H1 (cell line): Measurements from ENCODE around the gene CHCHD3. TPM values are rescaled to one million over a fixed set of nuclear protein-coding genes. Genes with fewer than 3 reads are reported as not detected.

Experiments
- CTCF ChIA-PET: fragments of 300-600 bp; sonication (Branson Sonifier 250); formaldehyde crosslinking; loops from one replicate; lab custom pipeline; 2021; ENCODE audit not compliant: partially characterized antibody; lab: Charles Lee
- POLR2A ChIA-PET: fragments of 300-600 bp; sonication (Branson Sonifier 250); formaldehyde crosslinking; loops from one replicate; lab custom pipeline; 2021; ENCODE audit warnings: inconsistent platforms; ENCODE audit not compliant: partially characterized antibody; lab: Charles Lee
- DNase-seq, 2 experiments: peaks; one replicate each; pipeline versions ENCODE4 v3.0.0 to v3.0.0-alpha.2; 2010 to 2022; ENCODE audit warnings: low spot score in 2 of 2, low read depth in 1 of 2, mixed read lengths in 1 of 2
- FAIRE-seq: peaks from 2 replicates; lab custom pipeline; 2011; peaks lifted over from hg19 to GRCh38; lab: Jason Lieb, UNC
- H2AFZ ChIP-seq: 2 replicates; pipeline ENCODE4 v1.8.1; 2012; ENCODE audit warnings: low read length, inconsistent platforms
- H2AK5ac ChIP-seq: 2 replicates; pipeline ENCODE4 v1.6.1; 2013; ENCODE audit warnings: low read depth, low read length
- H2BK120ac ChIP-seq: replicated peaks from 2 replicates; pipeline ENCODE3; 2013; ENCODE audit warnings: low read depth, low read length, inconsistent platforms
- H2BK12ac ChIP-seq: 2 replicates; pipeline ENCODE4 v1.6.1; 2013; ENCODE audit warnings: low read depth, low read length
- H2BK15ac ChIP-seq: 2 replicates; pipeline ENCODE4 v1.6.1; 2013; ENCODE audit warnings: low read length
- H2BK20ac ChIP-seq: 2 replicates; pipeline ENCODE4 v1.6.1; 2013; ENCODE audit warnings: low read length
- H2BK5ac ChIP-seq: 2 replicates; pipeline ENCODE4 v1.6.1; 2013; ENCODE audit warnings: low read depth, low read length
- H3K14ac ChIP-seq: 2 replicates; pipeline ENCODE4 v1.6.1; 2013; ENCODE audit warnings: inconsistent platforms; ENCODE audit not compliant: insufficient read length
- H3K18ac ChIP-seq: 2 replicates; pipeline ENCODE4 v1.6.1; 2013; ENCODE audit warnings: low read length; ENCODE audit errors: extremely low read depth
- H3K23ac ChIP-seq: 2 replicates; pipeline ENCODE4 v1.6.1; 2013; ENCODE audit warnings: inconsistent platforms; ENCODE audit not compliant: insufficient read length
- H3K23me2 ChIP-seq: 2 replicates; pipeline ENCODE4 v1.6.1; 2013; ENCODE audit warnings: low read depth, low read length
- H3K27ac ChIP-seq: 2 replicates; pipeline ENCODE4 v1.6.1; 2011; ENCODE audit warnings: low read depth, low read length, inconsistent platforms
- H3K27me3 ChIP-seq, 4 experiments: replicated peaks in 1 of 4; 1 replicate in 1 of 4; 2 replicates in 3 of 4; pipeline versions ENCODE4 v1.6.1 to v1.8.1; 2011 to 2013; ENCODE audit warnings: low read length in 3 of 4, mild to moderate bottlenecking in 3 of 4, inconsistent platforms in 2 of 4, mixed read lengths in 2 of 4, moderate library complexity in 1 of 4; ENCODE audit not compliant: control insufficient read depth in 3 of 4, insufficient read depth in 3 of 4; ENCODE audit errors: extremely low read depth in 1 of 4
- H3K36me3 ChIP-seq, 4 experiments: 2 replicates each; pipeline versions ENCODE4 v1.6.1 to v1.8.1; 2011 to 2013; ENCODE audit warnings: mild to moderate bottlenecking in 4 of 4, low read length in 3 of 4, moderate library complexity in 2 of 4, control low read depth in 1 of 4, inconsistent platforms in 1 of 4; ENCODE audit not compliant: insufficient read depth in 4 of 4, control insufficient read depth in 2 of 4
- H3K4ac ChIP-seq: replicated peaks from 2 replicates; pipeline ENCODE3; 2013; ENCODE audit warnings: low read length, low read depth, mixed read lengths, inconsistent platforms; ENCODE audit not compliant: insufficient read length
- H3K4me1 ChIP-seq, 4 experiments: replicated peaks in 1 of 4; 1 replicate in 1 of 4; 2 replicates in 3 of 4; pipeline versions ENCODE4 v1.6.1 to v1.8.1; 2011 to 2013; ENCODE audit warnings: low read length in 3 of 4, inconsistent platforms in 2 of 4, mixed read lengths in 1 of 4; ENCODE audit not compliant: insufficient read depth in 4 of 4, control insufficient read depth in 3 of 4
- H3K4me2 ChIP-seq, 2 experiments: 2 replicates each; pipeline versions ENCODE4 v1.6.1 to v1.8.1; 2011 to 2013; ENCODE audit warnings: low read depth in 2 of 2, low read length in 2 of 2, control low read depth in 1 of 2, inconsistent platforms in 1 of 2, mild to moderate bottlenecking in 1 of 2; ENCODE audit not compliant: insufficient read depth in 1 of 2
- H3K4me3 ChIP-seq, 4 experiments: fragments of 200-600, 300-600 bp in 1 of 4; sonication (generic), shearing (Covaris generic), sonication (Bioruptor Twin) in 1 of 4; 2 replicates each; pipeline versions ENCODE4 v1.5.1 to v1.8.1; 2011 to 2016; ENCODE audit warnings: low read length in 4 of 4, low read depth in 3 of 4, control low read depth in 2 of 4, inconsistent platforms in 2 of 4, mild to moderate bottlenecking in 2 of 4, mixed read lengths in 1 of 4, moderate library complexity in 1 of 4; ENCODE audit not compliant: insufficient read depth in 2 of 4; ENCODE audit errors: extremely low read depth in 1 of 4
- H3K56ac ChIP-seq: replicated peaks from 2 replicates; pipeline ENCODE3; 2013; ENCODE audit warnings: low read depth, mild to moderate bottlenecking, mixed read lengths, low read length, inconsistent platforms; ENCODE audit not compliant: insufficient read length
- H3K79me1 ChIP-seq: 2 replicates; pipeline ENCODE4 v1.6.1; 2013; ENCODE audit warnings: low read depth, low read length, control low read depth
- H3K79me2 ChIP-seq, 2 experiments: 2 replicates each; pipeline versions ENCODE4 v1.6.1 to v1.8.1; 2012 to 2013; ENCODE audit warnings: low read length in 2 of 2, mild to moderate bottlenecking in 2 of 2, inconsistent platforms in 1 of 2; ENCODE audit not compliant: insufficient read depth in 2 of 2, control insufficient read depth in 1 of 2
- H3K9ac ChIP-seq, 4 experiments: replicated peaks in 1 of 4; 1 replicate in 1 of 4; 2 replicates in 3 of 4; pipeline versions ENCODE4 v1.6.1 to v1.8.1; 2011 to 2013; ENCODE audit warnings: low read depth in 3 of 4, low read length in 3 of 4, control low read depth in 2 of 4, mild to moderate bottlenecking in 2 of 4, moderate library complexity in 2 of 4, inconsistent platforms in 1 of 4; ENCODE audit errors: extremely low read depth in 1 of 4
- H3K9me3 ChIP-seq, 2 experiments: 2 replicates each; pipeline versions ENCODE4 v1.6.1 to v1.8.1; 2012 to 2013; ENCODE audit warnings: mild to moderate bottlenecking in 2 of 2, moderate library complexity in 2 of 2, control low read depth in 1 of 2, inconsistent platforms in 1 of 2, low read depth in 1 of 2, low read length in 1 of 2, mixed read lengths in 1 of 2; ENCODE audit not compliant: insufficient read depth in 2 of 2
- H4K20me1 ChIP-seq, 2 experiments: replicated peaks in 1 of 2; 2 replicates each; pipeline versions ENCODE3 to v1.8.1; 2011 to 2013; ENCODE audit warnings: inconsistent platforms in 2 of 2, low read length in 2 of 2, mild to moderate bottlenecking in 1 of 2; ENCODE audit not compliant: insufficient read depth in 2 of 2, control insufficient read depth in 1 of 2
- H4K5ac ChIP-seq: 2 replicates; pipeline ENCODE4 v1.6.1; 2013; ENCODE audit warnings: low read length, low read depth, mixed read lengths, inconsistent platforms; ENCODE audit not compliant: insufficient read length
- H4K8ac ChIP-seq: 2 replicates; pipeline ENCODE4 v1.8.0; 2013; ENCODE audit warnings: mild to moderate bottlenecking, moderate library complexity, low read length, inconsistent platforms; ENCODE audit not compliant: insufficient read depth; ENCODE audit errors: extremely low read depth
- H4K91ac ChIP-seq: replicated peaks from 2 replicates; pipeline ENCODE3; 2013; ENCODE audit warnings: low read length, mixed read lengths, inconsistent platforms; ENCODE audit not compliant: insufficient read length
- ATF3 ChIP-seq: IDR thresholded peaks from 2 replicates; pipeline ENCODE4 v1.6.1; 2011; ENCODE audit warnings: low read depth, mild to moderate bottlenecking, low read length; ENCODE audit not compliant: insufficient read depth
- CHD1 ChIP-seq: IDR thresholded peaks from 2 replicates; pipeline ENCODE4 v1.6.1; 2012; ENCODE audit warnings: low read depth, low read length, improper control_type of control experiment
- CREB1 ChIP-seq: IDR thresholded peaks from 2 replicates; pipeline ENCODE4 v1.6.1; 2012; ENCODE audit warnings: inconsistent platforms
- KDM4A ChIP-seq: IDR thresholded peaks from one replicate; pipeline ENCODE4 v1.7.1; 2012; ENCODE audit warnings: low read depth, mild to moderate bottlenecking, moderate library complexity, low read length, inconsistent platforms; ENCODE audit not compliant: severe bottlenecking
- POLR2AphosphoS5 ChIP-seq: IDR thresholded peaks from 2 replicates; pipeline ENCODE4 v1.6.1; 2011; ENCODE audit warnings: low read depth, low read length
- POU5F1 ChIP-seq: IDR thresholded peaks from 2 replicates; pipeline ENCODE4 v1.6.1; 2011; ENCODE audit warnings: low read depth, mild to moderate bottlenecking, low read length, moderate library complexity
- RNF2 ChIP-seq: fragments of 200-900, 300-1000 bp; sonication (generic); IDR thresholded peaks from 2 replicates; pipeline ENCODE4 v1.7.1; 2016; ENCODE audit warnings: borderline replicate concordance, low read depth, mild to moderate bottlenecking, antibody characterized with exemption, low read length; ENCODE audit not compliant: poor library complexity, severe bottlenecking; ENCODE audit errors: missing control alignments
- RXRA ChIP-seq: IDR thresholded peaks from 2 replicates; pipeline ENCODE4 v1.6.1; 2011; ENCODE audit warnings: low read depth, mild to moderate bottlenecking, low read length, moderate library complexity; ENCODE audit not compliant: insufficient read depth
- SIN3A ChIP-seq, 2 experiments: IDR thresholded peaks in 1 of 2; conservative IDR thresholded peaks in 1 of 2; 2 replicates each; pipeline ENCODE4 v1.6.1; 2011 to 2012; ENCODE audit warnings: low read length in 2 of 2, improper control_type of control experiment in 1 of 2, low read depth in 1 of 2, mild to moderate bottlenecking in 1 of 2
- SIX5 ChIP-seq: IDR thresholded peaks from 2 replicates; pipeline ENCODE4 v1.6.1; 2011; ENCODE audit warnings: mild to moderate bottlenecking, low read depth, low read length
- SP4 ChIP-seq: IDR thresholded peaks from 2 replicates; pipeline ENCODE4 v1.6.1; 2012; ENCODE audit warnings: low read length, inconsistent platforms
- polyA plus RNA-seq, 7 experiments: library from polyadenylated mRNA; depleted of rRNA in 3 of 7; stranded (reverse) in 5 of 7; unstranded in 2 of 7; fragments of >200 nt in 5 of 7; fragments of 200-250 nt in 2 of 7; gene quantifications; 1 replicate in 5 of 7; 2 replicates in 1 of 7; 4 replicates in 1 of 7; pipeline versions ENCODE4 v1.2.1 to v1.2.3, GENCODE V29; 2011 to 2013; ENCODE audit warnings: missing spikeins in 2 of 7, mixed read lengths in 2 of 7
- total RNA-seq: library from RNA; stranded (reverse); fragmentation: NEBNext Ultra II Directional; extraction: Animal tissue kit (Norgen Biotek cat#: 25700); gene quantifications from 2 replicates; pipeline ENCODE4 v1.2.1, GENCODE V29; 2021

CHCHD3 gene
- total and polyA plus RNA-seq, 2 of the 8 experiments (the other 6 are each of a cell fraction or from before 2014, with no cell fraction given) = 42.9 to 137 TPM

GRCh38 chr7:132937286-132937685, 144.6 kb downstream of the CHCHD3 start:
- Histone ChIP-seq H3K36me3 (no peaks in the 10 kb centered on the region; a peak in 1 of 8 replicates), H2AK5ac (no peak overlapping the region), H2BK20ac (no peak overlapping the region), H2BK120ac (no peak overlapping the region), H3K79me2 (peaks cover 0 to 14% of the 10 kb centered on the region in 2 experiments; a peak in 1 of 4 replicates), H4K8ac (no peak overlapping the region), H3K4me1 (peaks cover 0 to 2% (median under 1%) of the 10 kb centered on the region in 4 experiments; a peak in 2 of 7 replicates), H4K20me1 (peaks cover 0 to 4% of the 10 kb centered on the region in 2 experiments), H3K9ac (no peak overlapping the region), H3K27ac (no peak overlapping the region), H2AFZ (no peak overlapping the region), H3K79me1 (no peaks in the 10 kb centered on the region), H3K23ac (no peak overlapping the region), H3K23me2 (no peaks in the 10 kb centered on the region), H2BK5ac (no peak overlapping the region)
- ChIA-PET CTCF (no interaction called here), POLR2A (no interaction called here)
- no peak for TF ChIP-seq SIX5
- no peak for TF ChIP-seq CREB1
- no peak for TF ChIP-seq POLR2AphosphoS5
- no peak for TF ChIP-seq RXRA
- TF ChIP-seq KDM4A = no peak
- TF ChIP-seq SP4 = no peak
- no peak for TF ChIP-seq RNF2
- TF ChIP-seq POU5F1 = no peak
- no peak for TF ChIP-seq CHD1
- no peak for TF ChIP-seq ATF3
- TF ChIP-seq SIN3A (conservative IDR thresholded peaks at IDR 0.05 in 1 of 2, IDR thresholded peaks at IDR 0.05 in 1 of 2; ENCODE audit: low read depth in 1 of 2, low read length in 2 of 2) = no peak
- TF ChIP-seq, all 59 proteins: peak for 0
- no peak overlapping the region for H2BK12ac ChIP-seq
- H2BK15ac ChIP-seq = no peak overlapping the region
- no peak overlapping the region for H3K56ac ChIP-seq
- H3K27me3 ChIP-seq = no peaks in the 10 kb centered on the region
- H3K4me2 ChIP-seq = no peak overlapping the region
- FAIRE-seq (no peak), DNase-seq (no peak)
- no peak overlapping the region for H3K14ac ChIP-seq
- no peak overlapping the region for H3K4me3 ChIP-seq
- no peak overlapping the region for H3K4ac ChIP-seq
- no peak overlapping the region for H3K18ac ChIP-seq
- peaks cover 0 to 3% of the 10 kb centered on the region in 2 experiments; a peak in 1 of 4 replicates for H3K9me3 ChIP-seq
- H4K5ac ChIP-seq = no peak overlapping the region
- no peak overlapping the region for H4K91ac ChIP-seq
